Heart left ventricle (tissue), 16 donors: Measurements from ENCODE around the gene STK36. TPM values are rescaled to one million over a fixed set of nuclear protein-coding genes. Genes with fewer than 3 reads are reported as not detected.

ENCODE experiments used
- ATAC-seq, 4 donors: fragments of 200-7000 bp; cut with Tn5 transposase; one replicate each; pipeline ENCODE4 v1.9.1; 2020 to 2022; ENCODE audit warnings: moderate library complexity in 4 of 4, mild to moderate bottlenecking in 3 of 4, moderate number of reproducible peaks in 1 of 4
- DNase-seq, 5 donors: peaks; one replicate each; pipeline ENCODE4 v3.0.0-alpha.2; 2020
- H3K27ac ChIP-seq, 12 donors: fragments of 200-600 bp; sonication (generic) in 4 of 12; one replicate each; pipeline versions ENCODE4 v1.5.0 to v1.8.0; 2016 to 2022; ENCODE audit warnings: mild to moderate bottlenecking in 2 of 12
- H3K27me3 ChIP-seq, 9 donors: fragments of 200-600 bp; sonication (generic) in 2 of 9; one replicate each; pipeline versions ENCODE4 v1.5.1 to v1.8.0; 2016 to 2022; ENCODE audit warnings: mild to moderate bottlenecking in 3 of 9
- H3K36me3 ChIP-seq, 9 donors: fragments of 200-600 bp; sonication (generic) in 2 of 9; one replicate each; pipeline versions ENCODE4 v1.5.0 to v1.8.0; 2018 to 2022; ENCODE audit warnings: mild to moderate bottlenecking in 2 of 9
- H3K4me1 ChIP-seq, 12 donors: fragments of 200-600 bp; sonication (generic) in 4 of 12; one replicate each; pipeline versions ENCODE4 v1.5.0 to v1.8.0; 2016 to 2022; ENCODE audit warnings: mild to moderate bottlenecking in 3 of 12
- H3K4me3 ChIP-seq, 12 donors: fragments of 200-600 bp; sonication (generic) in 4 of 12; one replicate each; pipeline versions ENCODE4 v1.5.0 to v1.8.0; 2017 to 2022; ENCODE audit warnings: mild to moderate bottlenecking in 9 of 12, moderate library complexity in 4 of 12
- H3K9me3 ChIP-seq, 12 donors: fragments of 200-600 bp; sonication (generic) in 4 of 12; one replicate each; pipeline versions ENCODE4 v1.5.0 to v1.8.0; 2016 to 2022; ENCODE audit warnings: mild to moderate bottlenecking in 1 of 12
- POLR2A ChIP-seq, 2 donors: fragments of 450-650 bp; IDR thresholded peaks; one replicate each; pipeline ENCODE4 v1.6.1; 2017; ENCODE audit warnings: antibody characterized with exemption in 2 of 2, mild to moderate bottlenecking in 2 of 2, moderate library complexity in 2 of 2
- WGBS, 4 donors: extraction: QIAGEN DNeasy Blood & Tissue Kit in 2 of 4; methylation state at CpG; one replicate each; pipeline versions ENCODE4 v1.1.5 to v1.1.7; 2013 to 2018; 5-methylcytosine and 5-hydroxymethylcytosine counted together
- intact Hi-C, 10 donors: fragments of 100-400 bp; cut with DNase I; formaldehyde crosslinking; loops; one replicate each; pipeline versions ENCODE4 v1.11.1 to v1.14.2; 2022
- polyA plus RNA-seq, 2 donors: library from polyadenylated mRNA; stranded (reverse); fragments of 200-250 nt; gene quantifications; one replicate each; pipeline ENCODE4 v1.2.3, GENCODE V29; 2013
- total RNA-seq, 9 donors: library from RNA; depleted of rRNA in 2 of 9; stranded (reverse); fragments of >200 nt in 2 of 9; fragmentation: NEBNext Ultra II Directional in 3 of 9; extraction: Animal tissue kit (Norgen Biotek cat#: 25700) in 3 of 9; gene quantifications; one replicate each; pipeline versions ENCODE4 v1.1.0 to v1.2.4, GENCODE V29; 2016 to 2023
- TF ChIP-seq, protein P1 (sequence below), 12 donors: fragments of 200-600 bp; sonication (generic) in 4 of 12; IDR thresholded peaks; one replicate each; pipeline versions ENCODE4 v1.5.0 to v1.8.0; 2018 to 2022; ENCODE audit warnings: antibody characterized with exemption in 12 of 12, mild to moderate bottlenecking in 5 of 12
- donor health status: ischemic (EF 13 %, LVEDD 7.1; RV severe dilation, severe dysfunction).
- donor health status: healthy with polysubstance abuse.
- donor health status: DM: no; HTN: yes; CAD: no.
- donor health status: DM: no; HTN: no; CAD: no.
- donor health status: ischemic (EF 25% LVEDD 6.9; RV normal size, moderate dysfunction).
- donor health status: ischemic (EF 25% LVEDD 5.7; RV mildly dilated, moderate dysfunction).
- donor health status: healthy.
- donor health status: DM: yes; HTN: yes; CAD: no.
- donor health status: ischemic (EF 35%, LVEDD 5.7; RV mildly dilated, moderate dysfunction).
- donor health status: nonischemic (EF 11% LVEDD 7.7; RV severe dilation, severe dysfunction).
- donor health status: DM: yes; HTN: yes; CAD: no.
- donor health status: PGD.
- donor health status: ischemic (EF 29% LVEDD 5.4; RV normal size, mild dysfunction).
- donor health status: nonischemic (EF 23%, LVEDD 6.1; RV moderate dilation, normal function).

STK36 gene
- total and polyA plus RNA-seq, 11 donors, result 4.7 to 16.2 (median 7.9) TPM

DNA sequence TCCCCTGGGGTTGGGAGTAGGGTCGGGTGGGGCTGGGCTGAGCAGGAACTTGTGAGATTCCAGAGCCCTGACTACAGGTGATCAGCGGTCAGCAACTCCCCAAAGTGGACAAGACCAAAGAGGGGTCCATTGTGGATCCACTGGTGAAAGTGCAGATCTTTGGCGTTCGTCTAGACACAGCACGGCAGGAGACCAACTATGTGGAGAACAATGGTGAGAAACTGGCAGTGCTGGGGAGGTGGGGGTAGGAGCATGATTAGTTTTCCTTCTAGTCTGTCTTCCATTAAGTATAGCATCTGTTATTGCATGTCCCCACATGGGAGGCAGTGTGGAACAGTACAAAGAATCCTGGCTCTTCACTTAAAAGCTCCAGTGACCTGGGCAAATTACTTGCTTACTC lies 36.2 kb upstream of the STK36 start:
- no peak overlapping the region for H3K4me3 ChIP-seq
- no peaks in the 10 kb centered on the region for H3K27me3 ChIP-seq
- no peak overlapping the region for H3K27ac ChIP-seq
- DNase-seq, result no peak
- H3K9me3 ChIP-seq, result no peaks in the 10 kb centered on the region
- ATAC-seq, result no peak
- TF ChIP-seq POLR2A (IDR thresholded peaks at IDR 0.05), result no peak
- TF ChIP-seq, protein P1, sequence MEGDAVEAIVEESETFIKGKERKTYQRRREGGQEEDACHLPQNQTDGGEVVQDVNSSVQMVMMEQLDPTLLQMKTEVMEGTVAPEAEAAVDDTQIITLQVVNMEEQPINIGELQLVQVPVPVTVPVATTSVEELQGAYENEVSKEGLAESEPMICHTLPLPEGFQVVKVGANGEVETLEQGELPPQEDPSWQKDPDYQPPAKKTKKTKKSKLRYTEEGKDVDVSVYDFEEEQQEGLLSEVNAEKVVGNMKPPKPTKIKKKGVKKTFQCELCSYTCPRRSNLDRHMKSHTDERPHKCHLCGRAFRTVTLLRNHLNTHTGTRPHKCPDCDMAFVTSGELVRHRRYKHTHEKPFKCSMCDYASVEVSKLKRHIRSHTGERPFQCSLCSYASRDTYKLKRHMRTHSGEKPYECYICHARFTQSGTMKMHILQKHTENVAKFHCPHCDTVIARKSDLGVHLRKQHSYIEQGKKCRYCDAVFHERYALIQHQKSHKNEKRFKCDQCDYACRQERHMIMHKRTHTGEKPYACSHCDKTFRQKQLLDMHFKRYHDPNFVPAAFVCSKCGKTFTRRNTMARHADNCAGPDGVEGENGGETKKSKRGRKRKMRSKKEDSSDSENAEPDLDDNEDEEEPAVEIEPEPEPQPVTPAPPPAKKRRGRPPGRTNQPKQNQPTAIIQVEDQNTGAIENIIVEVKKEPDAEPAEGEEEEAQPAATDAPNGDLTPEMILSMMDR (IDR thresholded peaks at IDR 0.05), result no peak
- H3K36me3 ChIP-seq, result peaks cover 0 to 79% (median 74%) of the 10 kb centered on the region in 9 donors
- WGBS, 4 donors, result 84 to 90% (median 89%) methylated on average over 5 of the region's 5 CpGs
- intact Hi-C loops, result no loop called here
- peaks cover 0 to 3% (median 0%) of the 10 kb centered on the region in 12 donors for H3K4me1 ChIP-seq

GRCh38 chr2:218638372-218638771 lies 33.5 kb upstream of the STK36 start:
- intact Hi-C loops, result no loop called here
- WGBS, 4 donors, result 95 to 97% (median 96%) methylated on average over 18 of the region's 18 CpGs
- DNase-seq, result no peak
- Histone ChIP-seq H3K4me3 (no peak overlapping the region), H3K36me3 (peaks cover 0 to 100% (median 96%) of the 10 kb centered on the region in 9 donors), H3K27ac (no peak overlapping the region), H3K27me3 (no peaks in the 10 kb centered on the region), H3K4me1 (no peaks in the 10 kb centered on the region), H3K9me3 (no peaks in the 10 kb centered on the region)
- ATAC-seq, result no peak
- TF ChIP-seq, protein P1 (IDR thresholded peaks at IDR 0.05), result no peak
- no peak for TF ChIP-seq POLR2A (IDR thresholded peaks at IDR 0.05)

DNA sequence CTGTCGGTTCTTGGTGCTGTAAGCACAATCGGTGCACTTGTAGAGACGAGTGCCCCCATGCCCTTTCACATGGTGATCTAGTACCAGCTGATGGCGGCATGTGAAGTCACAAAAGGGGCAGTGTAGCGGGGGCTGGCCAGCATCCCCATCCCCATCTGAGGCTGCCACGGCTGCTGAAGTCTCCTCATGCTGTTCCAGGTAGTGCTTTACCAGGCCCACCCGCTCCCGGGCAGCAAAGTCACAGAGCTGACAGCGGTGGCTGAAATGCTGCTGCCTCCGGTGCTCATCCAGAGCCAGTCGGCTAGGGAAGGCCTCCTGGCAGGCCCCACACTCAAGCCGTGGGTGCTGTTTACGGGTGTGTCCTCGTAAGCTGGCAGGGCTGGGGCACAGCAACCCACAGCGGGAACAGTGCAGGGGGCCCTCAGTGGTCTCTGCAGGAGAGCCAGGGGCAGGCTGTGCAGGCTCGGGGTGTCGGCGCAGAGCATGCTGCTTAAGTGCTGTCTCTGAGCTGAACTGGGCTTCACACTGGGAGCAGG lies 29.7 kb upstream of the STK36 start:
- intact Hi-C loops, result loop anchor here in 2 of 10 donors (10.0 kb wide), 2 partner anchors 47 to 367 kb away; partner anchors contain the start of genes AAMP (in 1 of the 2) and PNKD (in 1 of the 2)
- whole genome bisulfite sequencing, 4 donors, result 92 to 95% (median 92%) methylated on average over 17 to 18 of the region's 18 CpGs

DNA sequence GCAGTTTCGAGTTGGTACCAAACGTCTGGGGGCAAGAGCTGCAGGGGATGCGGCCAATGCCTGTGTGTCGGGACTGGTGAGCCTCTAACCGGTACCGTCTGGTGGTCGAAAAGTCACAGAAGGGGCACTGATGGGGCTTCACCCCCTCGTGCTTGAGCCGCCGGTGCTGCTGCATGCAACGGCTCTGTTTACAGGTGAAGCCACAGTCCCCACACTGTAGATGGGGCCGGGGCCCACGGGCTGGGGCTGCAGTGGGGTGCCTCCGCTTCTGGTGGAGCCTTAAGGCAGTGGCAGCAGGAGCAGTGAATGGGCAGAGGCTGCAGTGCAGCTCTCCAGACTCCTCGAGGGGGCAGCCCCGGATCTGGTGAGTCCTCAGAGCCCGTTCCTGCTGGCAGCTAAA lies 29.1 kb upstream of the STK36 start:
- Histone ChIP-seq H3K36me3 (peaks cover 0 to 99% (median 95%) of the 10 kb centered on the region in 9 donors), H3K9me3 (no peaks in the 10 kb centered on the region), H3K4me3 (no peak overlapping the region), H3K27me3 (no peaks in the 10 kb centered on the region), H3K27ac (no peak overlapping the region), H3K4me1 (no peaks in the 10 kb centered on the region)
- no peak for TF ChIP-seq POLR2A (IDR thresholded peaks at IDR 0.05)
- TF ChIP-seq, protein P1 (IDR thresholded peaks at IDR 0.05), result no peak
- intact Hi-C loops, result loop anchor here in 2 of 10 donors (10.0 kb wide), 2 partner anchors 48 to 368 kb away; partner anchors contain the start of genes AAMP (in 1 of the 2) and PNKD (in 1 of the 2)
- 88 to 93% (median 90%) methylated on average over 17 of the region's 17 CpGs for WGBS, 4 donors
- ATAC-seq (peak in 1 of 4 donors; percentile 18), DNase-seq (no peak)

More for the DNA sequence above, 29.7 kb upstream of the STK36 start:
- Histone ChIP-seq H3K4me1 (no peaks in the 10 kb centered on the region), H3K27ac (no peak overlapping the region), H3K27me3 (no peaks in the 10 kb centered on the region), H3K36me3 (peaks cover 0 to 99% (median 95%) of the 10 kb centered on the region in 9 donors), H3K9me3 (no peaks in the 10 kb centered on the region), H3K4me3 (no peak overlapping the region)
- DNase-seq (no peak), ATAC-seq (no peak)
- TF ChIP-seq, protein P1 (IDR thresholded peaks at IDR 0.05), result no peak
- no peak for TF ChIP-seq POLR2A (IDR thresholded peaks at IDR 0.05)
